GM23338 (cell line): ENCODE measurements around the gene KRAS. TPM values are rescaled to one million over a fixed set of nuclear protein-coding genes. Genes with fewer than 3 reads are reported as not detected.

Experiments used
- ATAC-seq: fragments of 200-7000 bp; cut with Tn5 transposase; 3 replicates; pipeline ENCODE4 v1.9.1; 2020
- DNase-seq: peaks from one replicate; pipeline ENCODE4 v3.0.0-alpha.2; 2015; ENCODE audit warnings: low spot score
- H2AFZ ChIP-seq: fragments of 200-600 bp; sonication (generic); 2 replicates; pipeline ENCODE4 v1.8.0; 2016; ENCODE audit warnings: antibody characterized with exemption, mild to moderate bottlenecking, moderate library complexity
- H3F3A ChIP-seq: fragments of 200-600 bp; sonication (generic); replicated peaks from 2 replicates; pipeline ENCODE4 v1.8.0; 2017; ENCODE audit warnings: antibody characterized with exemption, mixed run types, low read depth
- H3K27ac ChIP-seq: fragments of 200-600 bp; sonication (generic); 2 replicates; pipeline ENCODE4 v1.6.1; 2016; ENCODE audit warnings: low read depth
- H3K27me3 ChIP-seq: fragments of 200-600 bp; sonication (generic); 2 replicates; pipeline ENCODE4 v1.8.0; 2016; ENCODE audit warnings: mild to moderate bottlenecking, mixed run types, moderate library complexity; ENCODE audit not compliant: insufficient read depth
- H3K36me3 ChIP-seq: fragments of 200-600 bp; sonication (generic); 2 replicates; pipeline ENCODE4 v1.8.0; 2016; ENCODE audit warnings: mild to moderate bottlenecking; ENCODE audit not compliant: insufficient read depth
- H3K4me1 ChIP-seq: fragments of 200-600 bp; sonication (generic); 2 replicates; pipeline ENCODE4 v1.8.0; 2016; ENCODE audit warnings: mild to moderate bottlenecking, moderate library complexity; ENCODE audit not compliant: insufficient read depth
- H3K4me2 ChIP-seq: fragments of 200-600 bp; sonication (generic); 2 replicates; pipeline ENCODE4 v1.7.1; 2017; ENCODE audit warnings: mixed run types
- H3K4me3 ChIP-seq: fragments of 200-600 bp; sonication (generic); 2 replicates; pipeline ENCODE4 v1.6.1; 2016; ENCODE audit warnings: mixed run types
- H3K79me2 ChIP-seq: fragments of 200-600 bp; sonication (generic); replicated peaks from 2 replicates; pipeline ENCODE4 v1.8.0; 2017; ENCODE audit warnings: mild to moderate bottlenecking; ENCODE audit not compliant: insufficient read depth
- H3K9me2 ChIP-seq: fragments of 200-600 bp; sonication (generic); 2 replicates; pipeline ENCODE4 v1.8.0; 2017; ENCODE audit not compliant: insufficient read depth
- H4K20me1 ChIP-seq: fragments of 200-600 bp; sonication (generic); replicated peaks from 2 replicates; pipeline ENCODE4 v1.8.0; 2017; ENCODE audit warnings: mild to moderate bottlenecking; ENCODE audit not compliant: insufficient read depth
- H3K27ac Mint-ChIP-seq: 2 replicates; pipeline ENCODE4 v1.8.0; 2020; ENCODE audit warnings: inconsistent platforms, mild to moderate bottlenecking, moderate library complexity, mixed read lengths
- H3K27me3 Mint-ChIP-seq: 3 replicates; pipeline ENCODE4 v1.8.0; 2022; ENCODE audit warnings: low read depth, mild to moderate bottlenecking, moderate library complexity, mixed read lengths, inconsistent platforms; ENCODE audit not compliant: insufficient read depth, poor library complexity
- H3K36me3 Mint-ChIP-seq: 3 replicates; pipeline ENCODE4 v1.8.0; 2021; ENCODE audit warnings: low read depth, mild to moderate bottlenecking, inconsistent platforms, moderate library complexity, mixed read lengths
- H3K4me1 Mint-ChIP-seq: 3 replicates; pipeline ENCODE4 v1.8.0; 2020; ENCODE audit warnings: mild to moderate bottlenecking, inconsistent platforms, mixed read lengths
- H3K4me3 Mint-ChIP-seq: 3 replicates; pipeline ENCODE4 v1.8.0; 2021; ENCODE audit warnings: moderate library complexity, mild to moderate bottlenecking, inconsistent platforms, mixed read lengths
- H3K9me3 Mint-ChIP-seq: 3 replicates; pipeline ENCODE4 v1.8.0; 2020; ENCODE audit warnings: moderate library complexity, mild to moderate bottlenecking, inconsistent platforms, mixed read lengths
- CREB1 ChIP-seq: fragments of 250-450 bp; sonication (Bioruptor Pico); IDR thresholded peaks from 2 replicates; pipeline ENCODE4 v1.5.0; 2020; ENCODE audit warnings: low read depth, mild to moderate bottlenecking, moderate library complexity
- EZH2 ChIP-seq: fragments of 200-600 bp; sonication (generic); IDR thresholded peaks from one replicate; pipeline ENCODE4 v1.8.0; 2017; ENCODE audit warnings: antibody characterized with exemption, mild to moderate bottlenecking, low read depth; ENCODE audit not compliant: unreplicated experiment
- JUNB ChIP-seq: IDR thresholded peaks from one replicate; pipeline ENCODE4 v1.6.1; 2016; ENCODE audit warnings: antibody characterized with exemption; ENCODE audit not compliant: unreplicated experiment
- POLR2AphosphoS5 ChIP-seq: IDR thresholded peaks from 2 replicates; pipeline ENCODE4 v1.6.1; 2016; ENCODE audit warnings: antibody characterized with exemption, low read depth
- REST ChIP-seq: IDR thresholded peaks from one replicate; pipeline ENCODE4 v1.6.1; 2018; ENCODE audit warnings: antibody characterized with exemption; ENCODE audit not compliant: unreplicated experiment
- STAT1 ChIP-seq: IDR thresholded peaks from one replicate; pipeline ENCODE4 v1.6.1; 2016; ENCODE audit warnings: antibody characterized with exemption; ENCODE audit not compliant: unreplicated experiment
- ZNF114 ChIP-seq: fragments of 250-450 bp; sonication (Bioruptor Pico); IDR thresholded peaks from 2 replicates; pipeline ENCODE4 v1.5.0; 2020; ENCODE audit warnings: mild to moderate bottlenecking, moderate library complexity
- ZNF331 ChIP-seq: fragments of 250-450 bp; sonication (Bioruptor Pico); IDR thresholded peaks from 2 replicates; pipeline ENCODE4 v1.5.0; 2020; ENCODE audit warnings: low read depth, mild to moderate bottlenecking, moderate library complexity
- ZNF462 ChIP-seq: fragments of 250-450 bp; sonication (Bioruptor Pico); IDR thresholded peaks from 2 replicates; pipeline ENCODE4 v1.5.0; 2020; ENCODE audit warnings: mild to moderate bottlenecking, moderate library complexity
- polyA plus RNA-seq: library from polyadenylated mRNA; unstranded; fragments of >200 nt; fragmentation: Nextera tagmentation; extraction: Ambion mirVana; gene quantifications from 2 replicates; pipeline ENCODE4 v1.2.1, GENCODE V29; 2016
- total RNA-seq: library from RNA; depleted of rRNA; stranded (reverse); fragments of >200 nt; shearing (Covaris generic); gene quantifications from 2 replicates; pipeline ENCODE4 v1.2.3, GENCODE V29; 2014
- TF ChIP-seq, protein P1 (sequence below): IDR thresholded peaks from 2 replicates; pipeline ENCODE4 v1.6.1; 2016; ENCODE audit warnings: antibody characterized with exemption

Gene KRAS
- total and polyA plus RNA-seq, 2 experiments from 2014 or later = 54.7 to 131 TPM

DNA sequence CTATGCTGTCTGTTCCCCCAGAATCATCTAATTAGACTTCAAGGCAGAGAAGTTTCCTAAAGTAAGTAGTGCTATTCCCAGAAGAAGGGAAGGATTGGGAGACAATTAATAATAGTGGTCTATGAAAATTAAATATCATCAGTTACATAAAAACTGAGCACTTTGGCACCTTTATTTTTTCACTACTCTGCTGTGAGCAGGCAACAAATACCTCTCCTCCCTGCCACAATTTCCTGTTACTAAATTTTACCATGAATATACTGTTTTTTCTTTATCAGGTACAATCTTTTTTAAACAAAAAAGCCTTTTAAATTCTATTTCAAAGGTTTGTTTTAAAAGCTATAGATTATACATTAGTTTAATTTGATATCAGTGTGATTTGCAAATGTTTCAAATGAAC is 29.4 kb upstream of the KRAS start:
- H3K27ac Mint-ChIP-seq = no peak overlapping the region
- no peak overlapping the region for H3K4me3 ChIP-seq
- H4K20me1 ChIP-seq = no peaks in the 10 kb centered on the region
- H3K27me3 Mint-ChIP-seq = peaks cover 2% of the 10 kb centered on the region
- no peaks in the 10 kb centered on the region for H3K9me2 ChIP-seq
- H3K36me3 Mint-ChIP-seq = no peaks in the 10 kb centered on the region
- H3K4me2 ChIP-seq = no peak overlapping the region
- no peaks in the 10 kb centered on the region for H3K4me1 ChIP-seq
- no peak overlapping the region for H3K4me3 Mint-ChIP-seq
- peak overlapping the region; percentile 6; the same call in 1 of the 2 replicates for H2AFZ ChIP-seq
- ATAC-seq = no peak
- H3K4me1 Mint-ChIP-seq = no peaks in the 10 kb centered on the region
- no peaks in the 10 kb centered on the region for H3K79me2 ChIP-seq
- no peak for TF ChIP-seq POLR2AphosphoS5
- TF ChIP-seq, protein P1, sequence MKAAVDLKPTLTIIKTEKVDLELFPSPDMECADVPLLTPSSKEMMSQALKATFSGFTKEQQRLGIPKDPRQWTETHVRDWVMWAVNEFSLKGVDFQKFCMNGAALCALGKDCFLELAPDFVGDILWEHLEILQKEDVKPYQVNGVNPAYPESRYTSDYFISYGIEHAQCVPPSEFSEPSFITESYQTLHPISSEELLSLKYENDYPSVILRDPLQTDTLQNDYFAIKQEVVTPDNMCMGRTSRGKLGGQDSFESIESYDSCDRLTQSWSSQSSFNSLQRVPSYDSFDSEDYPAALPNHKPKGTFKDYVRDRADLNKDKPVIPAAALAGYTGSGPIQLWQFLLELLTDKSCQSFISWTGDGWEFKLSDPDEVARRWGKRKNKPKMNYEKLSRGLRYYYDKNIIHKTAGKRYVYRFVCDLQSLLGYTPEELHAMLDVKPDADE = no peak
- TF ChIP-seq CREB1 (CRISPR knock-in tag) = no peak
- TF ChIP-seq STAT1 = no peak
- TF ChIP-seq EZH2 = no peak
- H3K27ac ChIP-seq = no peak overlapping the region
- no peaks in the 10 kb centered on the region for H3F3A ChIP-seq
- H3K36me3 ChIP-seq = no peaks in the 10 kb centered on the region
- H3K27me3 ChIP-seq = no peaks in the 10 kb centered on the region
- no peak for DNase-seq
- H3K9me3 Mint-ChIP-seq = no peaks in the 10 kb centered on the region

GRCh38 chr12:25278269-25278668 is 27.5 kb upstream of the KRAS start:
- H3K9me3 Mint-ChIP-seq = no peaks in the 10 kb centered on the region
- no peak overlapping the region for H3K27ac Mint-ChIP-seq
- Histone ChIP-seq H3K27me3 (no peaks in the 10 kb centered on the region), H2AFZ (no peak overlapping the region), H3K4me3 (no peak overlapping the region), H4K20me1 (no peaks in the 10 kb centered on the region), H3F3A (no peaks in the 10 kb centered on the region), H3K27ac (no peak overlapping the region), H3K4me2 (no peak overlapping the region), H3K36me3 (no peaks in the 10 kb centered on the region), H3K79me2 (no peaks in the 10 kb centered on the region), H3K4me1 (no peaks in the 10 kb centered on the region), H3K9me2 (no peaks in the 10 kb centered on the region)
- H3K4me1 Mint-ChIP-seq = no peaks in the 10 kb centered on the region
- ATAC-seq (no peak), DNase-seq (no peak)
- H3K27me3 Mint-ChIP-seq = peaks cover 2% of the 10 kb centered on the region
- H3K4me3 Mint-ChIP-seq = no peak overlapping the region
- no peaks in the 10 kb centered on the region for H3K36me3 Mint-ChIP-seq
- TF ChIP-seq ZNF331 (CRISPR knock-in tag) (no peak), JUNB (no peak), ZNF114 (CRISPR knock-in tag) (no peak), ZNF462 (CRISPR knock-in tag) (no peak), POLR2AphosphoS5 (no peak), REST (no peak), CREB1 (CRISPR knock-in tag) (no peak), EZH2 (no peak)
- TF ChIP-seq, protein P1 = no peak
